ENCODE measurements around the gene C5orf63. TPM values are rescaled to one million over a fixed set of nuclear protein-coding genes. Genes with fewer than 3 reads are reported as not detected.

Gene C5orf63
- total and polyA plus RNA-seq, 9 of the 15 experiments (the other 6 are each of a cell fraction or from before 2014, with no cell fraction given), result 1.8 to 24.6 (median 6.2) TPM

GRCh38 chr5:127011153-127011552, 62.1 kb downstream of the C5orf63 start:
- TF ChIP-seq HES1 (IDR thresholded peaks at IDR 0.05; ENCODE audit: low read depth), result no peak
- no peak for TF ChIP-seq ZNF316 (IDR thresholded peaks at IDR 0.05)
- TF ChIP-seq ZNF436 (CRISPR knock-in tag; IDR thresholded peaks at IDR 0.05), result no peak
- TF ChIP-seq MCM7 (IDR thresholded peaks at IDR 0.05), result no peak
- TF ChIP-seq TAF9B (IDR thresholded peaks at IDR 0.05; ENCODE audit: partially characterized antibody), result no peak
- no peak for TF ChIP-seq RB1 (IDR thresholded peaks at IDR 0.05; ENCODE audit: low read depth)
- no peak for TF ChIP-seq IRF2 (CRISPR knock-in tag; IDR thresholded peaks at IDR 0.05)
- TF ChIP-seq ZNF217 (CRISPR knock-in tag; IDR thresholded peaks at IDR 0.05), result no peak
- TF ChIP-seq FOSL1 (tag; conservative IDR thresholded peaks at IDR 0.05), result no peak
- no peak for TF ChIP-seq NCOA4 (IDR thresholded peaks at IDR 0.05; ENCODE audit: partially characterized antibody)
- no peak for TF ChIP-seq ZNF79 (CRISPR knock-in tag; IDR thresholded peaks at IDR 0.05; ENCODE audit: low read depth)
- no peak for TF ChIP-seq ZNF165 (CRISPR knock-in tag; IDR thresholded peaks at IDR 0.05; ENCODE audit: borderline replicate concordance)
- no peak for TF ChIP-seq ETV5 (CRISPR knock-in tag; IDR thresholded peaks at IDR 0.05; ENCODE audit: low read depth)
- TF ChIP-seq SP2 (IDR thresholded peaks at IDR 0.05; ENCODE audit: extremely low read depth, low read depth, low read length, poor library complexity, severe bottlenecking), result no peak
- TF ChIP-seq GATA2 (CRISPR knock-in tag; IDR thresholded peaks at IDR 0.05), result no peak
- TF ChIP-seq, protein P1, sequence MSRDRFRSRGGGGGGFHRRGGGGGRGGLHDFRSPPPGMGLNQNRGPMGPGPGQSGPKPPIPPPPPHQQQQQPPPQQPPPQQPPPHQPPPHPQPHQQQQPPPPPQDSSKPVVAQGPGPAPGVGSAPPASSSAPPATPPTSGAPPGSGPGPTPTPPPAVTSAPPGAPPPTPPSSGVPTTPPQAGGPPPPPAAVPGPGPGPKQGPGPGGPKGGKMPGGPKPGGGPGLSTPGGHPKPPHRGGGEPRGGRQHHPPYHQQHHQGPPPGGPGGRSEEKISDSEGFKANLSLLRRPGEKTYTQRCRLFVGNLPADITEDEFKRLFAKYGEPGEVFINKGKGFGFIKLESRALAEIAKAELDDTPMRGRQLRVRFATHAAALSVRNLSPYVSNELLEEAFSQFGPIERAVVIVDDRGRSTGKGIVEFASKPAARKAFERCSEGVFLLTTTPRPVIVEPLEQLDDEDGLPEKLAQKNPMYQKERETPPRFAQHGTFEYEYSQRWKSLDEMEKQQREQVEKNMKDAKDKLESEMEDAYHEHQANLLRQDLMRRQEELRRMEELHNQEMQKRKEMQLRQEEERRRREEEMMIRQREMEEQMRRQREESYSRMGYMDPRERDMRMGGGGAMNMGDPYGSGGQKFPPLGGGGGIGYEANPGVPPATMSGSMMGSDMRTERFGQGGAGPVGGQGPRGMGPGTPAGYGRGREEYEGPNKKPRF (IDR thresholded peaks at IDR 0.05; ENCODE audit: low read depth, low read length), result no peak
- TF ChIP-seq, protein P2, sequence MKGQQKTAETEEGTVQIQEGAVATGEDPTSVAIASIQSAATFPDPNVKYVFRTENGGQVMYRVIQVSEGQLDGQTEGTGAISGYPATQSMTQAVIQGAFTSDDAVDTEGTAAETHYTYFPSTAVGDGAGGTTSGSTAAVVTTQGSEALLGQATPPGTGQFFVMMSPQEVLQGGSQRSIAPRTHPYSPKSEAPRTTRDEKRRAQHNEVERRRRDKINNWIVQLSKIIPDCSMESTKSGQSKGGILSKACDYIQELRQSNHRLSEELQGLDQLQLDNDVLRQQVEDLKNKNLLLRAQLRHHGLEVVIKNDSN (CRISPR knock-in tag; IDR thresholded peaks at IDR 0.05), result no peak
- no peak for TF ChIP-seq SIN3A (IDR thresholded peaks at IDR 0.05; ENCODE audit: borderline replicate concordance in 2 of 2, control insufficient read depth in 1 of 2, low read depth in 2 of 2, low read length in 2 of 2)
- no peak for TF ChIP-seq CEBPG (CRISPR knock-in tag; IDR thresholded peaks at IDR 0.05)
- TF ChIP-seq CEBPG (tag; conservative IDR thresholded peaks at IDR 0.05 in 1 of 2, IDR thresholded peaks at IDR 0.05 in 1 of 2), result no peak
- TF ChIP-seq PTBP1 (IDR thresholded peaks at IDR 0.05; ENCODE audit: low read depth, low read length), result no peak
- no peak overlapping the region for H3K4me2 ChIP-seq (ENCODE audit: insufficient read depth, low read length)
- no peak overlapping the region for H3K4me3 ChIP-seq
- H3K9me3 ChIP-seq (replicated peaks; ENCODE audit: control insufficient read depth, insufficient read depth, low read depth, low read length), result no peaks in the 10 kb centered on the region
- H4K20me1 ChIP-seq (replicated peaks; ENCODE audit: control insufficient read depth, insufficient read depth, low read length), result peaks cover 4% of the 10 kb centered on the region; the same call in 1 of the 2 replicates
- H2AFZ ChIP-seq (ENCODE audit: low read depth, low read length), result no peak overlapping the region
- no peak overlapping the region for H3K9ac ChIP-seq (ENCODE audit: insufficient read depth in 1 of 2, low read depth in 2 of 2, low read length in 2 of 2)
- H3K36me3 ChIP-seq (ENCODE audit: control insufficient read depth, insufficient read depth, low read length), result no peaks in the 10 kb centered on the region; the same call in 2 of the 3 replicates
- DNase-seq (ENCODE audit: extremely low read depth in 1 of 4, low spot score in 3 of 4) (no peak), ATAC-seq (no peak), FAIRE-seq (no peak)
- BruUV-seq (replicated peaks), result no TSS peak
- peaks cover 96% of the 10 kb centered on the region for H3K79me2 ChIP-seq (ENCODE audit: control insufficient read depth, insufficient read depth, low read length)
- 87% methylated on average over 4 of the region's 4 CpGs for WGBS (ENCODE audit: insufficient coverage, low coverage, missing lambda C conversion rate)
- intact Hi-C loops (cut with micrococcal nuclease) (no loop called here), in situ Hi-C loops (cut with MboI) (no loop called here)
- CTCF ChIA-PET (ENCODE audit: low intra/inter-chr PET ratio), result no interaction called here
- no peak overlapping the region for H3K27ac ChIP-seq (ENCODE audit: extremely low read depth, low read depth, low read length)
- POLR2A ChIA-PET, result interaction anchor here (1.1 to 2.1 kb wide), 4 partner anchors 9 to 13 kb away, joined by 3 to 6 read pairs (median 4); no protein-coding TSS in a partner anchor
- H3K9me1 ChIP-seq (ENCODE audit: control insufficient read depth, insufficient read depth, low read length), result no peaks in the 10 kb centered on the region
- H3K27me3 ChIP-seq (ENCODE audit: control insufficient read depth in 2 of 2, insufficient read depth in 2 of 2, low read length in 2 of 2), result no peaks in the 10 kb centered on the region
- peaks cover 0 to 26% of the 10 kb centered on the region in 2 experiments; a peak in 3 of 5 replicates for H3K4me1 ChIP-seq (replicated peaks in 1 of 2; ENCODE audit: control insufficient read depth in 2 of 2, insufficient read depth in 2 of 2, low read length in 2 of 2)
